Measurements from ENCODE around the gene EIF2AK3. TPM values are rescaled to one million over a fixed set of nuclear protein-coding genes. Genes with fewer than 3 reads are reported as not detected.

The EIF2AK3 gene
- total and polyA plus RNA-seq, 2 of the 13 experiments (the other 11 are each of a cell fraction or from before 2014, with no cell fraction given): 10.3 to 30.6 TPM

GRCh38 chr2:88603146-88603545 lies 24.1 kb downstream of the EIF2AK3 start:
- H3K4me3 ChIP-seq (replicated peaks in 1 of 3; ENCODE audit: insufficient read depth in 1 of 3, low read depth in 2 of 3, low read length in 3 of 3): no peak overlapping the region
- no peaks in the 10 kb centered on the region for H3K9me3 ChIP-seq (ENCODE audit: low read length)
- peaks cover 21% of the 10 kb centered on the region for H3K79me2 ChIP-seq (ENCODE audit: insufficient read depth, low read length)
- BruUV-seq (replicated peaks): no TSS peak
- H3K9ac ChIP-seq (ENCODE audit: insufficient read depth, low read depth, low read length): no peak overlapping the region
- peaks cover 0 to 9% of the 10 kb centered on the region in 2 experiments; a peak in 3 of 5 replicates for H3K36me3 ChIP-seq (replicated peaks in 1 of 2; ENCODE audit: control insufficient read depth in 1 of 2, insufficient read depth in 2 of 2, low read length in 2 of 2)
- H4K20me1 ChIP-seq (ENCODE audit: insufficient read depth, low read length): no peaks in the 10 kb centered on the region; the same call in 1 of the 2 replicates
- no peaks in the 10 kb centered on the region for H3K27me3 ChIP-seq (ENCODE audit: control insufficient read depth in 1 of 2, insufficient read depth in 2 of 2, low read length in 2 of 2)
- H3K4me2 ChIP-seq (ENCODE audit: low read depth, low read length): no peak overlapping the region
- no peak for ATAC-seq
- WGBS (ENCODE audit: low lambda C conversion rate): 97% methylated on average over 4 of the region's 4 CpGs
- in situ Hi-C loops (cut with HindIII; ENCODE audit: extremely low pct_ligation_motif_present, low pct_unique_long_range_greater_than_20kb): no loop called here
- H3K4me1 ChIP-seq (ENCODE audit: insufficient read depth, low read length): peaks cover 19% of the 10 kb centered on the region
- TF ChIP-seq TOE1 (CRISPR knock-in tag; IDR thresholded peaks at IDR 0.05) (no peak), HES4 (CRISPR knock-in tag; IDR thresholded peaks at IDR 0.05; ENCODE audit: borderline replicate concordance) (no peak), CBFB (CRISPR knock-in tag; IDR thresholded peaks at IDR 0.05) (no peak), ATF4 (CRISPR knock-in tag; IDR thresholded peaks at IDR 0.05) (no peak), ZNF569 (CRISPR knock-in tag; IDR thresholded peaks at IDR 0.05; ENCODE audit: borderline replicate concordance) (no peak), ZNF512 (CRISPR knock-in tag; IDR thresholded peaks at IDR 0.05) (no peak), ZNF446 (CRISPR knock-in tag; IDR thresholded peaks at IDR 0.05) (no peak), PCBP2 (optimal IDR thresholded peaks at IDR 0.05; ENCODE audit: low read depth, low read length, poor library complexity, severe bottlenecking) (no peak), ZNF788 (CRISPR knock-in tag; IDR thresholded peaks at IDR 0.05; ENCODE audit: borderline replicate concordance) (no peak), ZNF256 (CRISPR knock-in tag; conservative IDR thresholded peaks at IDR 0.05) (no peak), ZNF562 (CRISPR knock-in tag; IDR thresholded peaks at IDR 0.05; ENCODE audit: borderline replicate concordance) (no peak), CEBPG (CRISPR knock-in tag; IDR thresholded peaks at IDR 0.05) (no peak), HNRNPH1 (optimal IDR thresholded peaks at IDR 0.05; ENCODE audit: low read depth, low read length) (no peak), ZFX (CRISPR knock-in tag; IDR thresholded peaks at IDR 0.05; ENCODE audit: low read depth) (no peak), ZNF207 (IDR thresholded peaks at IDR 0.05; ENCODE audit: borderline replicate concordance) (no peak)
- CTCF ChIA-PET (ENCODE audit: low intra/inter-chr PET ratio, low total read pairs): no interaction called here
- FAIRE-seq: no peak
- POLR2A ChIA-PET: no interaction called here
- H2AFZ ChIP-seq (ENCODE audit: low read length): no peak overlapping the region
- no peak overlapping the region for H3K27ac ChIP-seq (ENCODE audit: extremely low read length, insufficient read depth, low read length)
- DNase-seq (ENCODE audit: low spot score): no peak
- intact Hi-C loops (cut with micrococcal nuclease; ENCODE audit: unreplicated experiment): no loop called here
